ENCODE results near the gene CERS5.

DNA sequence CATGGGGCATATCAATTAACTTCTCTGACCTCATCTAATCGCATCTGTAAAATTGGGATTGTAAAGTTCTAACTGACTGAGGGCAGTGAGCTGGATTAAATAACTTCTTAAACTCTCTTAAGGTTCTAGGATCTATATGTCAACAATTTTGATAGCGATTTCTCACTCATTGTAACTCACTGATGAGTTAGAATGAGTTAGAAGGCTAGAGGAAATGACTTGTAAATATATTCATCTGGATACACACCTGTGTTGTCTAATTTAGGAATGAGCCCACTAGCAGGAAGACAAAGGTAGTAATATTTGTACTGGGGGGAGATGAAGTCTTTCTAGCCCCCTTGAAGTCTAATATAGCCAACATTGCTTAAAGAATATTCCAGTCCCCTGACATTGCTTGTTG, 46.3 kb upstream of the CERS5 start:
- TF ChIP-seq CTCF (IDR thresholded peaks at IDR 0.05) (no peak), POLR2A (IDR thresholded peaks at IDR 0.05) (no peak)

Data from esophagus squamous epithelium (tissue), 4 donors.